Thoracic aorta (tissue), 2 donors: ENCODE results near the gene SFXN1. TPM values are rescaled to one million over a fixed set of nuclear protein-coding genes. Genes with fewer than 3 reads are reported as not detected.

Source experiments
- ATAC-seq: fragments of 150-250 bp; one replicate; pipeline ENCODE4 v1.8.0; 2017; ENCODE audit warnings: low read depth; ENCODE audit not compliant: insufficient number of reproducible peaks, low FRiP score
- DNase-seq: peaks from one replicate; pipeline ENCODE4 v3.0.0-alpha.2; 2020; ENCODE audit warnings: low spot score
- H3K27ac ChIP-seq, 2 donors: fragments of 200-600 bp; sonication (generic); 1 replicate in 1 of 2; 2 replicates in 1 of 2; pipeline ENCODE4 v1.5.1; 2016; ENCODE audit warnings: mild to moderate bottlenecking in 2 of 2, moderate library complexity in 2 of 2
- H3K27me3 ChIP-seq: fragments of 200-600 bp; sonication (generic); replicated peaks from 2 replicates; pipeline ENCODE4 v1.6.0; 2016; ENCODE audit warnings: mild to moderate bottlenecking; ENCODE audit not compliant: insufficient read depth
- H3K36me3 ChIP-seq: fragments of 200-600 bp; sonication (generic); one replicate; pipeline ENCODE4 v1.5.1; 2016
- H3K4me1 ChIP-seq, 2 donors: fragments of 200-600 bp; sonication (generic); 1 replicate in 1 of 2; 2 replicates in 1 of 2; pipeline versions ENCODE4 v1.5.1 to v1.6.0; 2016; ENCODE audit warnings: low read depth in 2 of 2, mild to moderate bottlenecking in 1 of 2; ENCODE audit not compliant: control insufficient read depth in 1 of 2
- H3K4me3 ChIP-seq: fragments of 200-600 bp; sonication (generic); 2 replicates; pipeline ENCODE4 v1.5.1; 2016; ENCODE audit warnings: mild to moderate bottlenecking
- H3K9me3 ChIP-seq: fragments of 200-600 bp; sonication (generic); 2 replicates; pipeline ENCODE4 v1.5.1; 2016
- CTCF ChIP-seq: fragments of 200-600 bp; sonication (generic); IDR thresholded peaks from one replicate; pipeline ENCODE4 v1.5.1; 2019; ENCODE audit warnings: antibody characterized with exemption
- total RNA-seq, 2 donors: library from RNA; depleted of rRNA; stranded (reverse); fragments of >200 nt; gene quantifications; one replicate each; pipeline versions ENCODE4 v1.1.0 to v1.2.3, GENCODE V29; 2016

Gene SFXN1
- total RNA-seq, 2 donors from 2014 or later: 22.9 to 50.8 TPM

DNA sequence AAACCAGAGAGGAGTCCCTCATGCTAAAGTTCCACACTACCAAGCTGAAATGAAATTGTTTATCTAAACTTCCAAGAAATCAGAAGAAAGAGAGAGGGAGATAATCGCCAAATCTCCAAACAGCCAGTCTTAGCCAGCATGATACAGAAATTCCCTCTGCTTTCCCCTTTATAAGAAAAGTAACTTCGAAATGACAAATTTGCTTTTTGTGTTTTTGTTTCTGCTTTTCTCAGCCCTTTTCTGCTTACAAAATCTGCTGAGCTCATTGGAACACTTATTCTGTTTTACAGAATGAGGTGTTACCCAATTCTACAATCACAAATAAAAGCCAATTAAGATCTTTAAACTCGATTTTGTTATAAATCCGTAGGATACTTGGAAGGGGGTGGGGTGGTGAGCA is 72.9 kb downstream of the SFXN1 start:
- H3K4me1 ChIP-seq: peaks cover 0 to 3% of the 10 kb centered on the region in 2 donors
- no peak overlapping the region for H3K4me3 ChIP-seq
- no peak for TF ChIP-seq CTCF
- no peak for DNase-seq
- no peaks in the 10 kb centered on the region for H3K9me3 ChIP-seq
- no peak for ATAC-seq
- no peaks in the 10 kb centered on the region for H3K36me3 ChIP-seq
- H3K27me3 ChIP-seq: no peaks in the 10 kb centered on the region
- no peak overlapping the region for H3K27ac ChIP-seq

GRCh38 chr5:175554296-175554695 is 75.9 kb downstream of the SFXN1 start:
- Histone ChIP-seq H3K27me3 (no peaks in the 10 kb centered on the region), H3K4me1 (no peaks in the 10 kb centered on the region), H3K4me3 (no peak overlapping the region), H3K27ac (no peak overlapping the region), H3K36me3 (no peaks in the 10 kb centered on the region), H3K9me3 (no peaks in the 10 kb centered on the region)
- ATAC-seq: no peak
- DNase-seq: no peak
- TF ChIP-seq CTCF: no peak

DNA sequence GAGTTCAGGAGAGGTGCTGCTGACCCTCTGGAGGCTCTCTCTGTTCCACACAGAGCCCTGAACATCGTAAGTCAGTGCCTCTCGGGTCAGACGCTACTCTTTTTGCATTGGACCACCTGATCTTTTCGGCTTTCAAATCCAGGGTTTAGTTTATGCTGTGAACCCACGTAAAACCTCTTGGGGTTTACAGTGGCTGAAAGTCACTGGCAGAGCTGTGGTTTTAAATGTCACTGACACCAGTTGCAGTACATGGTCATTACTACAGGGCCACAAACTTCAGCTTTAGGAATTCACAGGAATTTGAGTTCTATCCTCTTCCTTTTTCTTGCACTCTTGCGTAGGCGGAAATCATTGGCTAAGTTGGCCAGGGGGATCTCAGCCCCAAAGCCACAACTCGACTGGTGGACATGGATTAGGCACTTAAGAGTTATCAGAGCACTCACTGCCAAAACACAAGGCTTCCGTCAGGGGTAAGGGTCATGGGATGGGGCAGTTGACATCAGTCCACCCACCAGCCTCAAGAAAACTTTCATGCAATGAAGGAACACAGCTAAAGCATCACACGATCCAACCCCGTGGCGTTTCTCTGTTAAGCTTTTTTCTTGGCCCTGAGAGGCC is 76.9 kb downstream of the SFXN1 start:
- Histone ChIP-seq H3K4me1 (no peaks in the 10 kb centered on the region), H3K4me3 (no peak overlapping the region), H3K27me3 (no peaks in the 10 kb centered on the region), H3K27ac (no peak overlapping the region), H3K36me3 (no peaks in the 10 kb centered on the region), H3K9me3 (no peaks in the 10 kb centered on the region)
- no peak for TF ChIP-seq CTCF
- DNase-seq (no peak), ATAC-seq (no peak)

DNA sequence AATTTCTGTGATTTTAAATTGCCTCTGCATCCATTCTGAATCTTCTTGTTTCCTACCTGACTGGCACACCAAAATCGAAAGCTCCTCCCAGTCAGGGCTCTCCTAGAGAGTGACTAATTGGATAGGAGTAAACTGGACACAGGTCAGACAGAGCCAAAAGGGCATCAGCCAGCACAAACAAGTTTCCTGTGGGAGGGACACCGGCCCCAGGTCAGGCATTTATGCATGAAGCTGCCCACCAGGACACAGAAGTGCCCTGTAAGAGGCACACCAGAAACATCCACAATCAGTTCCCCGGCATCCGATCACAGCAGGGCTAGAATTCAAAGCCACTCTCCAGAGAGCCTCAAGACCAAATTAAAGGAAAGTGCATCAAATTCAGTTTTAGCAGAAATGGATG is 78.4 kb downstream of the SFXN1 start:
- no peak for TF ChIP-seq CTCF
- no peaks in the 10 kb centered on the region for H3K9me3 ChIP-seq
- H3K4me1 ChIP-seq: no peaks in the 10 kb centered on the region
- H3K27me3 ChIP-seq: no peaks in the 10 kb centered on the region
- no peaks in the 10 kb centered on the region for H3K36me3 ChIP-seq
- no peak overlapping the region for H3K27ac ChIP-seq
- no peak overlapping the region for H3K4me3 ChIP-seq
- no peak for DNase-seq
- no peak for ATAC-seq

GRCh38 chr5:175557778-175558177 is 79.4 kb downstream of the SFXN1 start:
- no peaks in the 10 kb centered on the region for H3K9me3 ChIP-seq
- no peak overlapping the region for H3K27ac ChIP-seq
- H3K27me3 ChIP-seq: no peaks in the 10 kb centered on the region
- no peaks in the 10 kb centered on the region for H3K36me3 ChIP-seq
- no peak for TF ChIP-seq CTCF
- ATAC-seq (no peak), DNase-seq (no peak)
- H3K4me3 ChIP-seq: no peak overlapping the region
- H3K4me1 ChIP-seq: no peaks in the 10 kb centered on the region
